ENCODE data around the gene PLOD3. TPM values are rescaled to one million over a fixed set of nuclear protein-coding genes. Genes with fewer than 3 reads are reported as not detected.
A peak's percentile ranks its signal among the peaks of the same experiment; 100 is the strongest.

Gene PLOD3
- total RNA-seq, 1 experiment from 2014 or later, result 48.3 TPM

- no peak for TF ChIP-seq TCF7 (CRISPR knock-in tag; IDR thresholded peaks at IDR 0.05; ENCODE audit: low read depth)
Observed at GRCh38 chr7:101165958-101166647, 51.3 kb downstream of the PLOD3 start (continued).

DNA sequence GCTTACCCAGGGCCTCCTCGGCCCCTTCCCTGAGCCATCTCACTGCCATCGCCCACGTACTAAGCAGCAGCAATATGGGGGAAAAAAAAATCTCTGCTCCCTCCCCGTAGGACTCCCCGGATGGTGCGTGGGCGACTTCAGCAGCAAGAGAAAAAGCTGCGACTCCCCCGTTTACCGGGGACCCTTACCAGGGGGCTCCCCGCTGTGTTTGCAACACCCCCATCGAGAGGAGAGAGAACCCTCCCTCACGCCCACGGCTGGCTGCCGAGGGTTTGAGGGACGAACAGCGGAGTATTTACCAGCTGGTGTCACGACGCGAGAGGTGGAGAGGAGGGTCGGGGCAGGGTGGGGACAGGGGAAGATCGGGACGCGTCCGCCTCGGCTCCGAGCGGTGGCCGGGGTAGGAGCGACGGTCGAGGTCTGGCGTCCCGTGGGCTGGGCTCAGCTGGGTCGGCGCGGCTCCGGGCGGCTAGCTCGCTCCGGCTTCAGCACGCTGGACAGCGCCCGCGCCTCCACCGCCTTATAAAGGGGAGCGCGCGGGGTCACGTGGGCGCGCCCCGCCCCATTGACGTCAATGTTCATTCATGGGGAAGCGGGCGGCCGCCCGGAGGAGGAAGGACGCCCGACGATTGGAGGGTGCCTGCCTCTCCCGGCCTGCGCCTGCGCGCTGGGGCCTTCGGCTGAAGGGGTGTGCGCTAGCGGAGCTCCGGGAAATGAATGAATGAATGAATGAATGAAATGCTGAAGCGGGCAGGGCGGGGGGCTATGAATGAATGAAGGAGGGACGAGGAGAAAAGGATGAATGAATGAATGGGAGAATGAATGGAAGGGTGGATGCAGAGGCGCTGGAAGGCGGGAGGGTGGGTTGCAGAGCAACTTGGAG is 52.1 kb downstream of the PLOD3 start, which contains the start of gene VGF:
TSS of gene VGF (minus strand) at position 495 of the 883 bp plus-strand sequence. CDS start 726 bp downstream, outside the sequence.
- Mint-ChIP-seq H3K4me3 (peak within 1 kb of the TSS; percentile 81), H3K27me3 (ENCODE audit: low read depth) (peaks cover 67% of the 10 kb centered on the region), H3K36me3 (no peaks in the 10 kb centered on the region), H3K4me1 (peaks cover 65% of the 10 kb centered on the region), H3K27ac (peak within 1 kb of the TSS; percentile 20; the same call in 1 of the 2 replicates), H3K9me3 (no peaks in the 10 kb centered on the region)
- ATAC-seq (peak; percentile 46), DNase-seq (ENCODE audit: low spot score) (peak; percentile 98)
- ChIA-PET CTCF (interaction anchor here (0.5 to 9.0 kb wide), 20 partner anchors 9 to 199 kb away, joined by 3 to 103 read pairs (median 4); partner anchors contain the start of genes NAT16, PLOD3, SERPINE1 and TRIM56), POLR2A (interaction anchor here (0.5 to 2.4 kb wide), 9 partner anchors 9 to 276 kb away, joined by 3 to 14 read pairs (median 4); no protein-coding TSS in a partner anchor)
- TF ChIP-seq ERG (CRISPR knock-in tag; IDR thresholded peaks at IDR 0.05), result no peak
- peak; percentile 98 for TF ChIP-seq ZNF232 (CRISPR knock-in tag; IDR thresholded peaks at IDR 0.05)
- TF ChIP-seq GRHL2 (CRISPR knock-in tag; IDR thresholded peaks at IDR 0.05; ENCODE audit: insufficient replicate concordance, severe bottlenecking), result no peak
- TF ChIP-seq ZNF138 (CRISPR knock-in tag; conservative IDR thresholded peaks at IDR 0.05), result 0 out of 2 replicates have a peak, but pooled peaks have one; percentile 63
- TF ChIP-seq KAT7 (CRISPR knock-in tag; IDR thresholded peaks at IDR 0.05; ENCODE audit: borderline replicate concordance), result peak; percentile 78; the same call in 1 of the 2 replicates
- TF ChIP-seq, protein P1, sequence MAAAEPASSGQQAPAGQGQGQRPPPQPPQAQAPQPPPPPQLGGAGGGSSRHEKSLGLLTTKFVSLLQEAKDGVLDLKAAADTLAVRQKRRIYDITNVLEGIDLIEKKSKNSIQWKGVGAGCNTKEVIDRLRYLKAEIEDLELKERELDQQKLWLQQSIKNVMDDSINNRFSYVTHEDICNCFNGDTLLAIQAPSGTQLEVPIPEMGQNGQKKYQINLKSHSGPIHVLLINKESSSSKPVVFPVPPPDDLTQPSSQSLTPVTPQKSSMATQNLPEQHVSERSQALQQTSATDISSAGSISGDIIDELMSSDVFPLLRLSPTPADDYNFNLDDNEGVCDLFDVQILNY (CRISPR knock-in tag; IDR thresholded peaks at IDR 0.05), result peak; percentile 87
- peak; percentile 95 for TF ChIP-seq ESRRA (CRISPR knock-in tag; IDR thresholded peaks at IDR 0.05; ENCODE audit: borderline replicate concordance)
- peak; percentile 59; the same call in 1 of the 2 replicates for TF ChIP-seq ZNF263 (CRISPR knock-in tag; IDR thresholded peaks at IDR 0.05; ENCODE audit: low read depth)
- TF ChIP-seq ZNF281 (CRISPR knock-in tag; IDR thresholded peaks at IDR 0.05), result peak; percentile 95
- TF ChIP-seq HMGXB4 (CRISPR knock-in tag; IDR thresholded peaks at IDR 0.05), result peak; percentile 63; the same call in 1 of the 2 replicates
- TF ChIP-seq, protein P2, sequence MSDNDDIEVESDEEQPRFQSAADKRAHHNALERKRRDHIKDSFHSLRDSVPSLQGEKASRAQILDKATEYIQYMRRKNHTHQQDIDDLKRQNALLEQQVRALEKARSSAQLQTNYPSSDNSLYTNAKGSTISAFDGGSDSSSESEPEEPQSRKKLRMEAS (CRISPR knock-in tag; IDR thresholded peaks at IDR 0.05), result peak; percentile 89
- no peak for TF ChIP-seq OVOL2 (CRISPR knock-in tag; IDR thresholded peaks at IDR 0.05; ENCODE audit: borderline replicate concordance)
- TF ChIP-seq SMAD4 (CRISPR knock-in tag; IDR thresholded peaks at IDR 0.05), result peak; percentile 83; the same call in 1 of the 2 replicates
- TF ChIP-seq CBFB (CRISPR knock-in tag; IDR thresholded peaks at IDR 0.05; ENCODE audit: low read depth), result peak; percentile 92
- peak; percentile 95 for TF ChIP-seq CREB1 (CRISPR knock-in tag; IDR thresholded peaks at IDR 0.05)
- TF ChIP-seq ETV6 (CRISPR knock-in tag; IDR thresholded peaks at IDR 0.05), result peak; percentile 98
- TF ChIP-seq JUN (CRISPR knock-in tag; IDR thresholded peaks at IDR 0.05), result peak; percentile 97; the same call in 1 of the 2 replicates
- no peak for TF ChIP-seq HMGA2 (CRISPR knock-in tag; IDR thresholded peaks at IDR 0.05)
- TF ChIP-seq ZNF532 (CRISPR knock-in tag; IDR thresholded peaks at IDR 0.05; ENCODE audit: borderline replicate concordance), result no peak
- TF ChIP-seq CDX4 (CRISPR knock-in tag; IDR thresholded peaks at IDR 0.05; ENCODE audit: borderline replicate concordance), result no peak

Measured in WTC11 (cell line).